Measurements from ENCODE around the gene PRSS56. TPM values are rescaled to one million over a fixed set of nuclear protein-coding genes. Genes with fewer than 3 reads are reported as not detected.

The PRSS56 gene
- total and polyA plus RNA-seq, 2 of the 8 experiments (the other 6 are each of a cell fraction or from before 2014, with no cell fraction given), result 0.03 TPM; not detected in 1

DNA sequence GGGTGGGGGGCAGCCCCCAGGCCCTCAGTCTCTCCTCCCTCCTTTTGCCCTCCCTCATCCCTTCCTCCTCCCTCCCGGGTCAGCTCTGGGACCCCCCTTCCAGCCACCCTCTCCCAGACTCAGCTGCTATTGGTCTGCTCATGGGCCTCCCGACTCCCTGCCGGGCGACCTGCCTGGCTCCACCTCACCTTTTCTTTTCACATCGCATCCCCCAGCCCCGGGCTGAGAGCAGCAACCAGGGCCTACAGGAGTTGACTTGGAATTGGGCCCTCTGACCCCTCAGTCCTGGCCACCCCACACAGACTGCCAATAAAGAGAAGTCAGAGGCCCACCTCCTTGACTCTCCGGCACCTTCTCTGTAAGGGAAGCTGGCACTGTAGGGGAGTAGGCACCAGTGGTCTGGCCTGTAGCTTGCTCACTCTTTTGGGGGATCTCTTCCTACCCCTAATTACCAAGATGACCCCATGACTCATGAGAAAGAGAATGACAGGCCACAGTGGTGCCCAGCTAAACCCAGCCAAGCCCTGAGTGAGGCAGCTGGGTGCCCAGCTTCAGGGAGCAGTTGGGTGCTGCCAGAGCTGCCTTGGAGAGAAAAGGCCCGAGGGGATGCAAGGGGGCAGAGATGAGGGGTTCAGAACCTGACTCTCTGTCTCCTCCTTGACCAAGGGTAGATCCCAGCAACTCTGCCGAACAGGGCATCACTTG, 30.5 kb upstream of the PRSS56 start (continued):
- TF ChIP-seq KDM4A (IDR thresholded peaks at IDR 0.05; ENCODE audit: low read depth, low read length, severe bottlenecking) (no peak), BCL11A (IDR thresholded peaks at IDR 0.05; ENCODE audit: low read depth in 2 of 2, low read length in 2 of 2) (no peak)
- TF ChIP-seq, protein P1, sequence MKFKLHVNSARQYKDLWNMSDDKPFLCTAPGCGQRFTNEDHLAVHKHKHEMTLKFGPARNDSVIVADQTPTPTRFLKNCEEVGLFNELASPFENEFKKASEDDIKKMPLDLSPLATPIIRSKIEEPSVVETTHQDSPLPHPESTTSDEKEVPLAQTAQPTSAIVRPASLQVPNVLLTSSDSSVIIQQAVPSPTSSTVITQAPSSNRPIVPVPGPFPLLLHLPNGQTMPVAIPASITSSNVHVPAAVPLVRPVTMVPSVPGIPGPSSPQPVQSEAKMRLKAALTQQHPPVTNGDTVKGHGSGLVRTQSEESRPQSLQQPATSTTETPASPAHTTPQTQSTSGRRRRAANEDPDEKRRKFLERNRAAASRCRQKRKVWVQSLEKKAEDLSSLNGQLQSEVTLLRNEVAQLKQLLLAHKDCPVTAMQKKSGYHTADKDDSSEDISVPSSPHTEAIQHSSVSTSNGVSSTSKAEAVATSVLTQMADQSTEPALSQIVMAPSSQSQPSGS (IDR thresholded peaks at IDR 0.05; ENCODE audit: low read length), result no peak
- TF ChIP-seq, protein P2, sequence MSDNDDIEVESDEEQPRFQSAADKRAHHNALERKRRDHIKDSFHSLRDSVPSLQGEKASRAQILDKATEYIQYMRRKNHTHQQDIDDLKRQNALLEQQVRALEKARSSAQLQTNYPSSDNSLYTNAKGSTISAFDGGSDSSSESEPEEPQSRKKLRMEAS (IDR thresholded peaks at IDR 0.05), result no peak

All from H1 (cell line).